ENCODE results near the gene RNF125.

The RNF125 gene

GRCh38 chr18:32111706-32112105, 93.1 kb downstream of the RNF125 start:
- WGBS, 2 experiments (ENCODE audit: insufficient coverage in 2 of 2): 96 to 97% methylated on average over 3 of the region's 3 CpGs
- no peaks in the 10 kb centered on the region for H3K9me3 ChIP-seq (ENCODE audit: control insufficient read depth, low read length)
- H3K4me3 ChIP-seq (ENCODE audit: extremely low read depth, insufficient read depth, low read length, poor library complexity, severe bottlenecking): no peak overlapping the region
- H3K36me3 ChIP-seq (ENCODE audit: control insufficient read depth, insufficient read depth, low read length): peaks cover 33% of the 10 kb centered on the region
- no peak overlapping the region for H3K27ac ChIP-seq (ENCODE audit: low read depth, low read length, severe bottlenecking)
- no peaks in the 10 kb centered on the region for H3K4me1 ChIP-seq (ENCODE audit: control insufficient read depth, insufficient read depth, low read length, poor library complexity, severe bottlenecking)

- WGBS, 2 experiments (ENCODE audit: insufficient coverage in 2 of 2): 87 to 95% methylated on average over 2 to 3 of the region's 4 CpGs
- peaks cover 36% of the 10 kb centered on the region for H3K36me3 ChIP-seq (ENCODE audit: control insufficient read depth, insufficient read depth, low read length)
- H3K4me3 ChIP-seq (ENCODE audit: extremely low read depth, insufficient read depth, low read length, poor library complexity, severe bottlenecking): no peak overlapping the region
- no peak overlapping the region for H3K27ac ChIP-seq (ENCODE audit: low read depth, low read length, severe bottlenecking)
- no peaks in the 10 kb centered on the region for H3K9me3 ChIP-seq (ENCODE audit: control insufficient read depth, low read length)
- H3K4me1 ChIP-seq (ENCODE audit: control insufficient read depth, insufficient read depth, low read length, poor library complexity, severe bottlenecking): no peaks in the 10 kb centered on the region
Measured at GRCh38 chr18:32112826-32113225, 94.2 kb downstream of the RNF125 start.

DNA sequence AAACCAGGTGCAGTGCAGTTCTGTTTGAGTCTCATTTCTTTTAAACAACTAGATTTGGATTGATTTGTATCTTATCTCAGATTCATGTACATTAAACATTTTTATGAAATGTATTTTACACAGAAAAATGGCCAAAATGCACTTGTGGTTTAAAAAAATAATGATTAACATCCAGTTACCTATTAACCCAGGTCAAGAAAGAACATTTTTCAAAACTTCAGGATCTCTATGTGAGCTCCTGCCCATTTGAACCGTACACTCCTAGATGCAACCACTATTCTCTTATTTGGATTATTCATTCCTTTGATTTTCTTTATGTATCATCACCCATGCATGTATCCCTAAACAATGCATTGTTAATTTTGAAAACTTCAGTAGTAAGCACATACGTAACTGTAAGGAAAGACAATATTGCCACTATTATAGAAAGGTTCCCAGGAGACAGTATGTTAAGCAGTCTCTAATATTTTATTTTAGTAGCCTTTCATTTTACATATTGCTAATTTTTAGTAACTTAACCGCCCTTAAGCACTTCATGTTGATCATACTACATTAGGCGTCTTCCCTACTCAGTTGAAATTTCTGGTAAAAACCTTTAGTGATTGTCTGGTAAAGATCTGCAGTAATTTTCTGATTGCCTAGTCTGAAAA, 95.8 kb downstream of the RNF125 start:
- 83 to 100% methylated on average over 1 of the region's 4 CpGs for WGBS, 2 experiments (ENCODE audit: insufficient coverage in 2 of 2)
- H3K36me3 ChIP-seq (ENCODE audit: control insufficient read depth, insufficient read depth, low read length): peaks cover 44% of the 10 kb centered on the region
- no peak overlapping the region for H3K27ac ChIP-seq (ENCODE audit: low read depth, low read length, severe bottlenecking)
- H3K4me1 ChIP-seq (ENCODE audit: control insufficient read depth, insufficient read depth, low read length, poor library complexity, severe bottlenecking): no peaks in the 10 kb centered on the region
- no peak overlapping the region for H3K4me3 ChIP-seq (ENCODE audit: extremely low read depth, insufficient read depth, low read length, poor library complexity, severe bottlenecking)
- no peaks in the 10 kb centered on the region for H3K9me3 ChIP-seq (ENCODE audit: control insufficient read depth, low read length)

DNA sequence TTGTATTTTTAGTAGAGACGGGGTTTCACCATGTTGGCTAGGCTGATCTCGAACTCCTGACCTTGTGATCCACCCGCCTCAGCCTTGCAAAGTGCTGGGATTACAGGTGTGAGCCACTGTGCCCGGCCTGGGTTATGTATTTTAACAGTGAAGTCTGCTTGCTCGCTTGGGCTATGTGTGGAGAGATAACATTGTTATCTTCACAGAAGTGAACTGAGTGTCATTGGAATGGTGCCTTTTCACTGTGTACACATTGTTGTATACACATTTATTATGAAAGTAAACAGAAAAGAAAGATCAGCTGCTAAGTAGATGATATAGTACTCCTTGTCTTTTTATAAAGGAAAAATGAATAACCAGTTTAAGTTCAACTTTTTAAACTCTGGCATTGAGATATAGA, 103.4 kb downstream of the RNF125 start:
- Histone ChIP-seq H3K27ac (ENCODE audit: low read depth, low read length, severe bottlenecking) (no peak overlapping the region), H3K4me1 (ENCODE audit: control insufficient read depth, insufficient read depth, low read length, poor library complexity, severe bottlenecking) (no peaks in the 10 kb centered on the region), H3K36me3 (ENCODE audit: control insufficient read depth, insufficient read depth, low read length) (peaks cover 33% of the 10 kb centered on the region), H3K9me3 (ENCODE audit: control insufficient read depth, low read length) (no peaks in the 10 kb centered on the region), H3K4me3 (ENCODE audit: extremely low read depth, insufficient read depth, low read length, poor library complexity, severe bottlenecking) (no peak overlapping the region)
- 85 to 100% methylated on average over 1 to 3 of the region's 5 CpGs for WGBS, 2 experiments (ENCODE audit: insufficient coverage in 2 of 2)

All from mesodermal cell (in vitro differentiated cells).